HG03342 (cell line): ENCODE data around the gene EMC6.

Experiments
- ATAC-seq: cut with Tn5 transposase; IDR thresholded peaks from one replicate; pipeline ENCODE4 v1.9.1; 2021; ENCODE audit warnings: mild to moderate bottlenecking, moderate library complexity; ENCODE audit not compliant: unreplicated experiment

Gene EMC6

GRCh38 chr17:3655766-3656165, 12.8 kb upstream of the EMC6 start:
- no peak for ATAC-seq

- no peak for ATAC-seq
Observed at GRCh38 chr17:3656353-3656752, 12.3 kb upstream of the EMC6 start.

- ATAC-seq: no peak
Observed at GRCh38 chr17:3656755-3657587, 11.6 kb upstream of the EMC6 start.

GRCh38 chr17:3657588-3657869, 11.1 kb upstream of the EMC6 start:
- no peak for ATAC-seq

- ATAC-seq: no peak
Observed at GRCh38 chr17:3657874-3658783, 10.5 kb upstream of the EMC6 start.

- no peak for ATAC-seq
Observed at GRCh38 chr17:3658784-3659449, 9.7 kb upstream of the EMC6 start.

GRCh38 chr17:3659541-3660111, 9.0 kb upstream of the EMC6 start:
- ATAC-seq: no peak

GRCh38 chr17:3660311-3660891, 8.2 kb upstream of the EMC6 start:
- no peak for ATAC-seq

GRCh38 chr17:3663102-3664011, 5.3 kb upstream of the EMC6 start:
- no peak for ATAC-seq

- ATAC-seq: no peak
Observed at GRCh38 chr17:3665834-3666233, 2.8 kb upstream of the EMC6 start.

- no peak for ATAC-seq
Observed at GRCh38 chr17:3666516-3666915, 2.1 kb upstream of the EMC6 start.

GRCh38 chr17:3667366-3668278, 990 bp upstream of the EMC6 start:
- no peak for ATAC-seq

GRCh38 chr17:3669085-3669347, 404 bp downstream of the EMC6 start:
- peak; percentile 4 for ATAC-seq

GRCh38 chr17:3669548-3669947, 936 bp downstream of the EMC6 start:
- no peak for ATAC-seq

GRCh38 chr17:3672571-3672970, 4.0 kb downstream of the EMC6 start:
- no peak for ATAC-seq

- ATAC-seq: no peak
Observed at GRCh38 chr17:3675886-3676285, 7.3 kb downstream of the EMC6 start.

- ATAC-seq: no peak
Observed at GRCh38 chr17:3678095-3678820, 9.6 kb downstream of the EMC6 start.

- no peak for ATAC-seq
Observed at GRCh38 chr17:3678821-3679530, 10.4 kb downstream of the EMC6 start.
